ENCODE results near the gene CACNA1H.
A peak's percentile ranks its signal among the peaks of the same experiment; 100 is the strongest.
"Not testable (repeated sequence)": the region's sequence is repeated elsewhere in the genome, so short reads cannot be mapped to it uniquely, and the experiment has no call there.

Gene CACNA1H

DNA sequence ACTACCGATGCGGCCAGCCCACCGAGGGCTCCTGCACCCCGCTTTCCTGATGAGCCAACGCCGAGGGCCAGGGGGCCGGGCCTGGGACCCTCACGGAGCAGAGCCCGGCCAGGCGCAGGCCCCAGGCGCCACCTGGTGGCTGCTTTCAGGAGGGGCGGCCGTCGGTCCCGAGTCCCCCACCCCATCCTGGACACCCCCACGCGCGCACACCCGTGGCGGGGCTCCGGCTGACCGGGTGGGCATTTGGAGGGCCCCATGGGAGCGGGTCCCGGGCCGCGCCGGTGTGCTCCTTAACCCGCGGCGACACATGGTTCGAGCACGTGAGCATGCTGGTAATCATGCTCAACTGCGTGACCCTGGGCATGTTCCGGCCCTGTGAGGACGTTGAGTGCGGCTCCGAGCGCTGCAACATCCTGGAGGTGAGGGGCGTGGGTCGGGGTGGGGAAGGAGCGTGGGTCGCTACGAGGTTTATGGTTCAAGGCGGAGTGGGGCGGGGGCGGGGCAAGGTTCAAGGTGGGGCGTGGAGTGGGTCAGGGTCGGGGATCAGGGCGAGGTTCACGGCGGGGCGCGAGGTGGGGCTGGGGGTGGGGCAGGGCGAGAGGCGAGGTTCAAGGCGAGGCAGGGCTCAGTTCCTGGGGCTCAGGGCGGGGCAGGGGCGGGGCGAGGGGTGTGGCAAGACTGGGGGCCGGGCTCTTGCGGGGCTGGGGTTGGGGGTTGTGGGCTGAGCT lies 41.9 kb downstream of the CACNA1H start:
- no peak overlapping the region for H3K4me3 ChIP-seq (ENCODE audit: low read depth, low read length)
- no peak for TF ChIP-seq POLR2A (IDR thresholded peaks at IDR 0.05; ENCODE audit: extremely low read depth, insufficient read length)
- TF ChIP-seq, protein P1, sequence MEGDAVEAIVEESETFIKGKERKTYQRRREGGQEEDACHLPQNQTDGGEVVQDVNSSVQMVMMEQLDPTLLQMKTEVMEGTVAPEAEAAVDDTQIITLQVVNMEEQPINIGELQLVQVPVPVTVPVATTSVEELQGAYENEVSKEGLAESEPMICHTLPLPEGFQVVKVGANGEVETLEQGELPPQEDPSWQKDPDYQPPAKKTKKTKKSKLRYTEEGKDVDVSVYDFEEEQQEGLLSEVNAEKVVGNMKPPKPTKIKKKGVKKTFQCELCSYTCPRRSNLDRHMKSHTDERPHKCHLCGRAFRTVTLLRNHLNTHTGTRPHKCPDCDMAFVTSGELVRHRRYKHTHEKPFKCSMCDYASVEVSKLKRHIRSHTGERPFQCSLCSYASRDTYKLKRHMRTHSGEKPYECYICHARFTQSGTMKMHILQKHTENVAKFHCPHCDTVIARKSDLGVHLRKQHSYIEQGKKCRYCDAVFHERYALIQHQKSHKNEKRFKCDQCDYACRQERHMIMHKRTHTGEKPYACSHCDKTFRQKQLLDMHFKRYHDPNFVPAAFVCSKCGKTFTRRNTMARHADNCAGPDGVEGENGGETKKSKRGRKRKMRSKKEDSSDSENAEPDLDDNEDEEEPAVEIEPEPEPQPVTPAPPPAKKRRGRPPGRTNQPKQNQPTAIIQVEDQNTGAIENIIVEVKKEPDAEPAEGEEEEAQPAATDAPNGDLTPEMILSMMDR (IDR thresholded peaks at IDR 0.05; ENCODE audit: low read depth, low read length): peak; percentile 43
- no peak for DNase-seq (ENCODE audit: low read depth)

GRCh38 chr16:1195393-1195666 lies 42.4 kb downstream of the CACNA1H start:
- no peak for TF ChIP-seq MAX (IDR thresholded peaks at IDR 0.05; ENCODE audit: low read depth, low read length)
- no peak for TF ChIP-seq MYC (IDR thresholded peaks at IDR 0.05; ENCODE audit: low read depth, low read length)
- no peak for TF ChIP-seq POLR2A (IDR thresholded peaks at IDR 0.05; ENCODE audit: extremely low read depth, insufficient read length)
- TF ChIP-seq, protein P1 (IDR thresholded peaks at IDR 0.05; ENCODE audit: low read depth, low read length): no peak
- no peak overlapping the region for H3K4me3 ChIP-seq (ENCODE audit: low read depth, low read length)
- DNase-seq (ENCODE audit: low read depth): no peak

GRCh38 chr16:1196494-1196893 lies 43.6 kb downstream of the CACNA1H start:
- no peak overlapping the region for H3K4me3 ChIP-seq (ENCODE audit: low read depth, low read length)
- TF ChIP-seq POLR2A (IDR thresholded peaks at IDR 0.05; ENCODE audit: extremely low read depth, insufficient read length) (no peak), MYC (IDR thresholded peaks at IDR 0.05; ENCODE audit: low read depth, low read length) (no peak), MAX (IDR thresholded peaks at IDR 0.05; ENCODE audit: low read depth, low read length) (no peak)
- TF ChIP-seq, protein P1 (IDR thresholded peaks at IDR 0.05; ENCODE audit: low read depth, low read length): no peak
- no peak for DNase-seq (ENCODE audit: low read depth)

DNA sequence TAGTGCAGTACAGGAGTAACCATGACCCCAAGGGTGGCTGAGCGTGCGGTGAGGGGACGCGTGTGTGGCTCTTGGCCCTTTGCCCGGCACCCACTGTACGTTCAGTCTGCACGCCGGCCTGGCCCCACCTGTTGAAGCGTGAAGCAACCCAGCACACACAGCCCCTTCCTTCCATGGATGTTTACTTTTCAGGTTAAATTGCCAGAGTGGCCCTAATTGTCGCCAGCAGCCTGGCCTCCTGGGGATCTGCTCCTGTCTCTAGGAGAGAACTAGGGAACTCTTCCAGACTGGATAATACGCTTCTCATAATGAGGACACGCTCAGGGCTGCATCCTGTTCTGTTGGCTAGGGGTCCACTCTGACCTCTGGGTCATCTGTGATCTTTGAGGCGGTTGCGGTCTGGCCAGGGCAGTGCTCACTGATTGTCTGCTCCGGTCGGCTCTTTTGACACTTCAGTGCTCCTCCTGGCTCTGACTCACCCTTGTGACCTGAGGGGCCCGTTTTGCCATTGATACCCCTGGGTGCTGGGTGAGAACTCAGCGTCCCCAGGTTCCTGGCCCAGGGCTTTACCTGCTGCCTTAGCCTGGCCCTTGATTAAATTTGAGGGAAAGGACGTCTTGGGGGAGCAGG lies 44.4 kb downstream of the CACNA1H start:
- DNase-seq (ENCODE audit: low read depth): no peak
- TF ChIP-seq MAX (IDR thresholded peaks at IDR 0.05; ENCODE audit: low read depth, low read length) (no peak), MYC (IDR thresholded peaks at IDR 0.05; ENCODE audit: low read depth, low read length) (no peak), POLR2A (IDR thresholded peaks at IDR 0.05; ENCODE audit: extremely low read depth, insufficient read length) (no peak)
- TF ChIP-seq, protein P1 (IDR thresholded peaks at IDR 0.05; ENCODE audit: low read depth, low read length): no peak
- H3K4me3 ChIP-seq (ENCODE audit: low read depth, low read length): no peak overlapping the region

DNA sequence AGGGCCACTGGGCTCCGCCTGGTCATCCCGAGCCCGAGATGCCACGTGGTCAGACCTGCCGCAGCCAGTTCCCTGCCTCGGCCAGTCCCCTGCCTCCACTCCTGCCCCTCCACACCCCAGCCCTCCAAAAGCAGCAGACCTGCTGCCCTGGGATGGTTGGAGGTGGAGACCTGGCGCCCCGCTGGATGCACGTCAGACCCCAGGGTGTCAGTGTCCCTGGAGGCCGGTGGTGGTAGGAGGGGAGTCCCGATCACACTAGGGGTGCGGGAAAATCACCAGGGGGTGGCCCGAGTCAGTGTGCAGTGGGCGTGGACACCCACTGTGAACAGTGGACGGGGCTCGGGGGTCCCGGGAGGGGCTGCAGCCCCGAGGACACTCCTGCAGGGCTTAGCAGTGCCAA lies 45.3 kb downstream of the CACNA1H start:
- no peak for TF ChIP-seq POLR2A (IDR thresholded peaks at IDR 0.05; ENCODE audit: extremely low read depth, insufficient read length)
- TF ChIP-seq MAX (IDR thresholded peaks at IDR 0.05; ENCODE audit: low read depth, low read length): no peak
- no peak for TF ChIP-seq MYC (IDR thresholded peaks at IDR 0.05; ENCODE audit: low read depth, low read length)
- TF ChIP-seq, protein P1 (IDR thresholded peaks at IDR 0.05; ENCODE audit: low read depth, low read length): no peak
- no peak for DNase-seq (ENCODE audit: low read depth)
- H3K4me3 ChIP-seq (ENCODE audit: low read depth, low read length): no peak overlapping the region

DNA sequence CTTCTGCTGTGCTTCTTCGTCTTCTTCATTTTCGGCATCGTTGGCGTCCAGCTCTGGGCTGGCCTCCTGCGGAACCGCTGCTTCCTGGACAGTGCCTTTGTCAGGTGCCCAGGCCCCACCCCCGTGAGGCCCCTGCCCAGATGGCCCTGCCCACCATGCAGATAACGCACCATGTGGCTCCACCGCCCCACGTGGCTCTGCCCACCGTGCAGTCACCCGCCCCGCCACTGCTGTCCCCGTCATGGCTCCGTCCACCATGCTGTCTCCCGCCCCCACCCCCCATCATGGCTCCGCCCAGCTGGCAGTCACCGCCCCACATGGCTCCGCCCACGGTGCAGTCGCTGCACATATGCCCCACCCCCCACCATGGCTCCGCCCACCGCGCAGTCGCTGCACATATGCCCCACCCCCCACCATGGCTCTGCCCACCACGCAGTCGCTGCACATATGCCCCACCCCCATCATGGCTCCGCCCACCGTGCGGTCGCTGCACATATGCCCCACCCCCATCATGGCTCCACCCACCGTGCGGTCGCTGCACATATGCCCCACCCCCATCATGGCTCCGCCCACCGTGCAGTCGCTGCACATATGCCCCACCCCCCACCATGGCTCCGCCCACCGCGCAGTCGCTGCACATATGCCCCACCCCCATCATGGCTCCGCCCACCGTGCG lies 45.9 kb downstream of the CACNA1H start:
- not testable (repeated sequence) for DNase-seq (ENCODE audit: low read depth)

More for the DNA sequence above, 45.9 kb downstream of the CACNA1H start:
- H3K4me3 ChIP-seq (ENCODE audit: low read depth, low read length): not testable (repeated sequence)
